GM12878 (cell line): ENCODE measurements around the gene TXLNA. TPM values are rescaled to one million over a fixed set of nuclear protein-coding genes. Genes with fewer than 3 reads are reported as not detected.

Source experiments
- ATAC-seq: fragments of 200-7000 bp; cut with Tn5 transposase; 3 replicates; pipeline ENCODE4 v1.9.1; 2020; ENCODE audit warnings: mild to moderate bottlenecking, moderate library complexity
- BruUV-seq: library from RNA; stranded (reverse); fragments of 400-500 nt; replicated peaks from 2 replicates; lab custom pipeline; 2021; lab: Mats Ljungman, UMichigan
- CTCF ChIA-PET: fragments of 300-600 bp; sonication (Branson Sonifier 250); formaldehyde crosslinking; extraction: SDS; loops from one replicate; lab custom pipeline; 2021; ENCODE audit warnings: inconsistent platforms; lab: Yijun Ruan, JAX
- POLR2A ChIA-PET: fragments of 350-600 bp; formaldehyde crosslinking; extraction: SDS; loops from one replicate; lab custom pipeline; 2021; ENCODE audit warnings: inconsistent platforms; lab: Charles Lee
- RAD21 ChIA-PET: fragments of 300-600 bp; sonication (Branson Sonifier 250); formaldehyde crosslinking; loops from one replicate; lab custom pipeline; 2023; ENCODE audit warnings: antibody characterized with exemption; ENCODE audit not compliant: unreplicated experiment; lab: Charles Lee
- SMC1A ChIA-PET: fragments of 300-600 bp; sonication (Branson Sonifier 250); formaldehyde crosslinking; loops from one replicate; lab custom pipeline; 2023; ENCODE audit not compliant: unreplicated experiment, uncharacterized antibody; lab: Charles Lee
- DNase-seq: peaks from one replicate; pipeline ENCODE4 v3.0.0-alpha.2; 2011; ENCODE audit warnings: low read depth, low spot score
- FAIRE-seq: peaks from 3 replicates; lab custom pipeline; 2011; peaks lifted over from hg19 to GRCh38; lab: Jason Lieb, UNC
- H2AFZ ChIP-seq: 2 replicates; pipeline ENCODE4 v1.6.0; 2011; ENCODE audit warnings: low read depth, low read length, control low read depth; ENCODE audit not compliant: control insufficient read depth
- H3K27ac ChIP-seq: 2 replicates; pipeline ENCODE4 v1.5.1; 2011; ENCODE audit warnings: control low read depth; ENCODE audit not compliant: control insufficient read depth, insufficient read depth
- H3K27me3 ChIP-seq, 2 experiments: replicated peaks in 1 of 2; 2 replicates each; pipeline versions ENCODE4 v1.6.0 to v1.6.1; 2011; ENCODE audit warnings: low read length in 1 of 2; ENCODE audit not compliant: control insufficient read depth in 2 of 2, insufficient read depth in 2 of 2
- H3K36me3 ChIP-seq, 2 experiments: 2 replicates each; pipeline ENCODE4 v1.5.1; 2011; ENCODE audit warnings: low read length in 1 of 2; ENCODE audit not compliant: control insufficient read depth in 2 of 2, insufficient read depth in 2 of 2
- H3K4me1 ChIP-seq: 2 replicates; pipeline ENCODE4 v1.6.1; 2011; ENCODE audit warnings: mild to moderate bottlenecking, low read length, moderate library complexity, mixed read lengths; ENCODE audit not compliant: control insufficient read depth, insufficient read depth
- H3K4me2 ChIP-seq: 2 replicates; pipeline ENCODE4 v1.6.0; 2011; ENCODE audit warnings: control low read depth; ENCODE audit not compliant: control insufficient read depth, insufficient read depth
- H3K4me3 ChIP-seq: fragments of 200-600 bp; sonication (generic); 2 replicates; pipeline ENCODE4 v1.5.1; 2016
- H3K79me2 ChIP-seq: 2 replicates; pipeline ENCODE4 v1.6.0; 2011; ENCODE audit warnings: low read length; ENCODE audit not compliant: control insufficient read depth, insufficient read depth
- H3K9ac ChIP-seq: 2 replicates; pipeline ENCODE4 v1.8.0; 2011; ENCODE audit warnings: low read length, control low read depth, mixed read lengths; ENCODE audit not compliant: control insufficient read depth, insufficient read depth
- H3K9me3 ChIP-seq: replicated peaks from 3 replicates; pipeline ENCODE4 v1.5.1; 2011; ENCODE audit warnings: mild to moderate bottlenecking, low read length; ENCODE audit not compliant: control insufficient read depth, insufficient read depth
- H4K20me1 ChIP-seq: 2 replicates; pipeline ENCODE4 v1.6.0; 2011; ENCODE audit not compliant: control insufficient read depth, insufficient read depth
- BRCA1 ChIP-seq: IDR thresholded peaks from 2 replicates; pipeline ENCODE4 v1.6.1; 2011; ENCODE audit warnings: low read depth, low read length, improper control_type of control experiment
- POLR2A ChIP-seq: IDR thresholded peaks from 2 replicates; pipeline ENCODE4 v1.6.1; 2011; ENCODE audit warnings: low read depth, mild to moderate bottlenecking, low read length
- ZSCAN29 ChIP-seq: fragments of 450-650 bp; IDR thresholded peaks from 2 replicates; pipeline ENCODE4 v1.6.1; 2017; ENCODE audit warnings: mild to moderate bottlenecking, moderate library complexity
- WGBS: methylation state at CpG from one replicate; pipeline ENCODE4 v1.1.6; 2016; ENCODE audit warnings: low lambda C conversion rate; ENCODE audit not compliant: insufficient replicate concordance, insufficient coverage; ENCODE audit errors: missing lambda C conversion rate; 5-methylcytosine and 5-hydroxymethylcytosine counted together
- in situ Hi-C: fragments of 300-500 bp; cut with MboI; formaldehyde crosslinking; loops from 9 replicates; pipeline ENCODE4 v1.14.3; 2018; ENCODE audit warnings: mixed read lengths
- intact Hi-C: fragments of 100-400 bp; cut with micrococcal nuclease; formaldehyde crosslinking; loops from one replicate; pipeline ENCODE4 v1.14.2; 2022; ENCODE audit not compliant: unreplicated experiment
- polyA plus RNA-seq, 11 experiments: library from polyadenylated mRNA; depleted of rRNA in 4 of 11; unstranded in 6 of 11; stranded (reverse) in 5 of 11; fragments of >200 nt; fragmentation: Nextera tagmentation in 4 of 11; fragmentation: Illumina TruSeq in 1 of 11; extraction: Ambion mirVana in 4 of 11; extraction: Trizol in 1 of 11; gene quantifications; 1 replicate in 1 of 11; 2 replicates in 10 of 11; pipeline versions ENCODE4 v1.2.1 to v1.2.3, GENCODE V29; 2011 to 2016; ENCODE audit warnings: inconsistent platforms in 2 of 11, missing spikeins in 2 of 11, low read depth in 1 of 11
- total RNA-seq, 4 experiments: library from RNA; depleted of rRNA in 3 of 4; stranded (reverse); fragments of >200 nt in 3 of 4; fragmentation: Illumina TruSeq in 1 of 4; extraction: Trizol in 1 of 4; gene quantifications; 2 replicates each; pipeline versions ENCODE4 v1.2.1 to v1.2.3, GENCODE V29; 2013 to 2021

TXLNA gene
- total and polyA plus RNA-seq, 10 of the 15 experiments (the other 5 are each of a cell fraction or from before 2014, with no cell fraction given) = 7.2 to 93.7 (median 47.9) TPM

- H3K9ac ChIP-seq = no peak overlapping the region
- H3K27ac ChIP-seq = no peak overlapping the region
- ATAC-seq = no peak; the same call in 2 of the 3 replicates
- H3K36me3 ChIP-seq = peaks cover 15 to 19% of the 10 kb centered on the region in 2 experiments; a peak in 3 of 4 replicates
- CTCF ChIA-PET = interaction anchor here (0.8 to 2.8 kb wide), 4 partner anchors 11 to 101 kb away, joined by 3 to 9 read pairs (median 4); no protein-coding TSS in a partner anchor
- in situ Hi-C loops = no loop called here
- intact Hi-C loops = no loop called here
- no peak for TF ChIP-seq BRCA1
- TF ChIP-seq POLR2A = peak; percentile 51
- no TSS peak for BruUV-seq
- SMC1A ChIA-PET = interaction anchor here (0.8 kb wide), 1 partner anchor 13 kb away, joined by 3 read pairs; no protein-coding TSS in a partner anchor
- FAIRE-seq = no peak
- H3K4me2 ChIP-seq = no peak overlapping the region
- no peaks in the 10 kb centered on the region for H3K27me3 ChIP-seq
- no peaks in the 10 kb centered on the region for H3K4me1 ChIP-seq
- WGBS = 72% methylated on average over 5 of the region's 5 CpGs
- DNase-seq = no peak
- no peaks in the 10 kb centered on the region for H4K20me1 ChIP-seq
- RAD21 ChIA-PET = no interaction called here
- no peaks in the 10 kb centered on the region for H3K9me3 ChIP-seq
- H3K4me3 ChIP-seq = no peak overlapping the region
- H3K79me2 ChIP-seq = no peaks in the 10 kb centered on the region
- no peak overlapping the region for H2AFZ ChIP-seq
- POLR2A ChIA-PET = no interaction called here
Measured at GRCh38 chr1:32231843-32232432, 52.5 kb downstream of the TXLNA start.

GRCh38 chr1:32232558-32233304, 53.3 kb downstream of the TXLNA start:
- Histone ChIP-seq H3K4me1 (no peaks in the 10 kb centered on the region), H2AFZ (no peak overlapping the region), H4K20me1 (no peaks in the 10 kb centered on the region), H3K27me3 (no peaks in the 10 kb centered on the region), H3K36me3 (peaks cover 11 to 18% of the 10 kb centered on the region in 2 experiments; a peak in 3 of 4 replicates), H3K27ac (no peak overlapping the region), H3K4me3 (no peak overlapping the region), H3K79me2 (no peaks in the 10 kb centered on the region), H3K4me2 (no peak overlapping the region), H3K9ac (no peak overlapping the region), H3K9me3 (no peaks in the 10 kb centered on the region)
- ATAC-seq (no peak), DNase-seq (no peak), FAIRE-seq (no peak)
- in situ Hi-C loops (no loop called here), intact Hi-C loops (no loop called here)
- ChIA-PET SMC1A (interaction anchor here (0.8 kb wide), 1 partner anchor 14 kb away, joined by 3 read pairs; no protein-coding TSS in a partner anchor), RAD21 (no interaction called here), CTCF (interaction anchor here (2.8 kb wide), 1 partner anchor 17 kb away, joined by 9 read pairs; no protein-coding TSS in a partner anchor), POLR2A (interaction anchor here (0.5 kb wide), 1 partner anchor 22 kb away, joined by 5 read pairs; no protein-coding TSS in a partner anchor)
- TF ChIP-seq ZSCAN29 (no peak), POLR2A (peak; percentile 7; the same call in 1 of the 2 replicates)
- BruUV-seq = no TSS peak
- WGBS = 98% methylated on average over 8 of the region's 8 CpGs
